ENCODE results near the gene HOXC4. TPM values are rescaled to one million over a fixed set of nuclear protein-coding genes. Genes with fewer than 3 reads are reported as not detected.
A peak's percentile ranks its signal among the peaks of the same experiment; 100 is the strongest.

The HOXC4 gene
- total RNA-seq, 1 experiment from 2014 or later, result not detected

- Histone ChIP-seq H2BK12ac (ENCODE audit: insufficient read length, low read depth, low read length) (no peak overlapping the region), H3K23ac (ENCODE audit: insufficient read length, low read depth, low read length) (no peak overlapping the region), H3K27me3 (ENCODE audit: insufficient read depth, low read length) (peaks cover 29% of the 10 kb centered on the region), H2BK15ac (ENCODE audit: low read depth, low read length) (no peak overlapping the region), H4K20me1 (ENCODE audit: control insufficient read depth, insufficient read depth, insufficient read length) (no peaks in the 10 kb centered on the region), H3K27ac (ENCODE audit: insufficient read length, low read depth, low read length) (no peak overlapping the region), H4K5ac (ENCODE audit: insufficient read length, low read depth, low read length) (no peak overlapping the region), H2BK5ac (ENCODE audit: insufficient read length, low read length) (no peak overlapping the region), H3K9ac (ENCODE audit: extremely low read depth, insufficient read length, low read length) (no peak overlapping the region), H3K79me1 (ENCODE audit: insufficient read depth, low read depth, low read length, poor library complexity, severe bottlenecking) (no peaks in the 10 kb centered on the region), H3T11ph (ENCODE audit: low read length) (no peak overlapping the region), H3K4ac (ENCODE audit: low read depth, low read length) (no peak overlapping the region), H4K91ac (ENCODE audit: insufficient read length, low read depth, low read length) (no peak overlapping the region), H2BK20ac (ENCODE audit: low read depth, low read length, poor library complexity, severe bottlenecking) (no peak overlapping the region), H3K79me2 (ENCODE audit: insufficient read depth, low read length) (no peaks in the 10 kb centered on the region), H2AFZ (ENCODE audit: low read length) (no peak overlapping the region), H3K56ac (ENCODE audit: insufficient read length, low read depth, low read length) (no peak overlapping the region), H2BK120ac (ENCODE audit: low read depth, low read length, poor library complexity, severe bottlenecking) (no peak overlapping the region), H2AK5ac (ENCODE audit: insufficient read length, low read length) (no peak overlapping the region), H4K8ac (replicated peaks; ENCODE audit: insufficient read length, low read depth, low read length) (no peak overlapping the region), H3K4me1 (ENCODE audit: insufficient read depth, low read length) (peaks cover 3% of the 10 kb centered on the region; the same call in 1 of the 2 replicates), H3K18ac (ENCODE audit: insufficient read length, low read depth, low read length) (no peak overlapping the region), H3K14ac (ENCODE audit: insufficient read depth, low read length) (no peak overlapping the region), H3K9me3 (ENCODE audit: control insufficient read depth, low read depth, low read length) (no peaks in the 10 kb centered on the region), H3K4me2 (ENCODE audit: insufficient read depth, insufficient read length, low read length) (no peak overlapping the region), H3K23me2 (ENCODE audit: insufficient read length, low read depth, low read length, poor library complexity, severe bottlenecking) (no peaks in the 10 kb centered on the region)
- Mint-ChIP-seq H3K4me3 (no peak overlapping the region), H3K4me1 (peaks cover 28 to 36% of the 10 kb centered on the region in 2 experiments), H3K27me3 (ENCODE audit: low read depth) (peaks cover 93% of the 10 kb centered on the region), H3K9me3 (peaks cover 2 to 3% of the 10 kb centered on the region in 2 experiments; a peak in 2 of 5 replicates), H3K36me3 (ENCODE audit: insufficient read depth in 1 of 3, low read depth in 3 of 3) (peaks cover 0 to 3% (median 0%) of the 10 kb centered on the region in 3 experiments; a peak in 2 of 7 replicates), H3K27ac (peak overlapping the region in 1 of 3 experiments; percentile 84; a peak in 1 of 7 replicates)
- no CpG with 5 or more reads among the region's 6 CpGs for WGBS (ENCODE audit: extremely low coverage, insufficient read length, low lambda C conversion rate)
- no peak for DNase-seq
- TF ChIP-seq CTCF (conservative IDR thresholded peaks at IDR 0.05), result no peak
Measured at GRCh38 chr12:54074308-54074707, 20.7 kb downstream of the HOXC4 start.

Measured in H9 (cell line).